Activated B cell treated with CpG ODN at 0.5 μM for 24 hours (primary cell): ENCODE data around the gene CFAP141. TPM values are rescaled to one million over a fixed set of nuclear protein-coding genes. Genes with fewer than 3 reads are reported as not detected.
A peak's percentile ranks its signal among the peaks of the same experiment; 100 is the strongest.

Experiments used
- ATAC-seq: fragments of 200-7000 bp; cut with Tn5 transposase; one replicate; pipeline ENCODE4 v1.10.0; 2021; ENCODE audit warnings: low read depth, mild to moderate bottlenecking, moderate library complexity
- CTCF ChIA-PET: fragments of 350-600 bp; sonication (Branson Sonifier 250); formaldehyde crosslinking; loops from one replicate; lab custom pipeline; 2021; ENCODE audit warnings: antibody characterized with exemption; lab: Charles Lee
- POLR2A ChIA-PET: fragments of 350-600 bp; sonication (Branson Sonifier 250); formaldehyde crosslinking; loops from one replicate; lab custom pipeline; 2021; ENCODE audit warnings: antibody characterized with exemption; lab: Charles Lee
- DNase-seq: peaks from one replicate; pipeline ENCODE4 v3.0.0; 2022
- H3K27ac Mint-ChIP-seq: one replicate; pipeline ENCODE4 v1.8.0; 2020; ENCODE audit warnings: mixed read lengths
- H3K27me3 Mint-ChIP-seq: one replicate; pipeline ENCODE4 v1.8.0; 2021; ENCODE audit warnings: mixed read lengths
- H3K36me3 Mint-ChIP-seq: one replicate; pipeline ENCODE4 v1.8.0; 2021; ENCODE audit warnings: low read depth, mixed read lengths
- H3K4me1 Mint-ChIP-seq: one replicate; pipeline ENCODE4 v1.8.0; 2021; ENCODE audit warnings: mixed read lengths
- H3K4me3 Mint-ChIP-seq: one replicate; pipeline ENCODE4 v1.8.0; 2020; ENCODE audit warnings: mild to moderate bottlenecking, mixed read lengths
- H3K9me3 Mint-ChIP-seq: one replicate; pipeline ENCODE4 v1.8.0; 2020; ENCODE audit warnings: mixed read lengths
- intact Hi-C: fragments of 100-400 bp; cut with micrococcal nuclease; formaldehyde crosslinking; loops from one replicate; pipeline ENCODE4 v1.15.1; 2024
- total RNA-seq: library from RNA; stranded (reverse); gene quantifications from 2 replicates; pipeline ENCODE4 v1.2.3, GENCODE V29; 2022
- TF ChIP-seq, protein P1 (sequence below): fragments of 200-600 bp; IDR thresholded peaks from one replicate; pipeline ENCODE4 v1.8.0; 2022; ENCODE audit warnings: antibody characterized with exemption, mild to moderate bottlenecking

Gene CFAP141
- total RNA-seq, 1 donor from 2014 or later = not detected

- DNase-seq (no peak), ATAC-seq (no peak)
- POLR2A ChIA-PET = interaction anchor here (0.6 kb wide), 1 partner anchor 9 kb away, joined by 4 read pairs; no protein-coding TSS in a partner anchor
- Mint-ChIP-seq H3K4me1 (peaks cover 8% of the 10 kb centered on the region), H3K27ac (no peak overlapping the region), H3K4me3 (no peak overlapping the region), H3K27me3 (no peaks in the 10 kb centered on the region), H3K9me3 (no peaks in the 10 kb centered on the region), H3K36me3 (peaks cover 95% of the 10 kb centered on the region)
- CTCF ChIA-PET = no interaction called here
- TF ChIP-seq, protein P1, sequence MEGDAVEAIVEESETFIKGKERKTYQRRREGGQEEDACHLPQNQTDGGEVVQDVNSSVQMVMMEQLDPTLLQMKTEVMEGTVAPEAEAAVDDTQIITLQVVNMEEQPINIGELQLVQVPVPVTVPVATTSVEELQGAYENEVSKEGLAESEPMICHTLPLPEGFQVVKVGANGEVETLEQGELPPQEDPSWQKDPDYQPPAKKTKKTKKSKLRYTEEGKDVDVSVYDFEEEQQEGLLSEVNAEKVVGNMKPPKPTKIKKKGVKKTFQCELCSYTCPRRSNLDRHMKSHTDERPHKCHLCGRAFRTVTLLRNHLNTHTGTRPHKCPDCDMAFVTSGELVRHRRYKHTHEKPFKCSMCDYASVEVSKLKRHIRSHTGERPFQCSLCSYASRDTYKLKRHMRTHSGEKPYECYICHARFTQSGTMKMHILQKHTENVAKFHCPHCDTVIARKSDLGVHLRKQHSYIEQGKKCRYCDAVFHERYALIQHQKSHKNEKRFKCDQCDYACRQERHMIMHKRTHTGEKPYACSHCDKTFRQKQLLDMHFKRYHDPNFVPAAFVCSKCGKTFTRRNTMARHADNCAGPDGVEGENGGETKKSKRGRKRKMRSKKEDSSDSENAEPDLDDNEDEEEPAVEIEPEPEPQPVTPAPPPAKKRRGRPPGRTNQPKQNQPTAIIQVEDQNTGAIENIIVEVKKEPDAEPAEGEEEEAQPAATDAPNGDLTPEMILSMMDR = no peak
- intact Hi-C loops = no loop called here
These were observed 39.9 kb downstream of the CFAP141 start for GRCh38 chr1:154166207-154166606.

GRCh38 chr1:154159554-154159953, 46.6 kb downstream of the CFAP141 start:
- peak overlapping the region; percentile 16 for H3K27ac Mint-ChIP-seq
- CTCF ChIA-PET = interaction anchor here (0.9 kb wide), 1 partner anchor 40 kb away, joined by 3 read pairs; no protein-coding TSS in a partner anchor
- ATAC-seq (no peak), DNase-seq (no peak)
- POLR2A ChIA-PET = interaction anchor here (0.6 to 2.4 kb wide), 3 partner anchors 10 to 265 kb away, joined by 3 to 8 read pairs (median 8); partner anchors contain the start of gene RPS27
- H3K4me3 Mint-ChIP-seq = no peak overlapping the region
- peaks cover 27% of the 10 kb centered on the region for H3K4me1 Mint-ChIP-seq
- intact Hi-C loops = no loop called here
- TF ChIP-seq, protein P1 = no peak
- H3K36me3 Mint-ChIP-seq = peaks cover 90% of the 10 kb centered on the region
- peaks cover 2% of the 10 kb centered on the region for H3K9me3 Mint-ChIP-seq
- H3K27me3 Mint-ChIP-seq = no peaks in the 10 kb centered on the region

- POLR2A ChIA-PET = interaction anchor here (0.9 to 2.4 kb wide), 3 partner anchors 10 to 168 kb away, joined by 3 to 8 read pairs (median 4); partner anchors contain the start of gene RPS27
- DNase-seq = no peak
- TF ChIP-seq, protein P1 = no peak
- Mint-ChIP-seq H3K27ac (peak overlapping the region; percentile 84), H3K27me3 (no peaks in the 10 kb centered on the region), H3K36me3 (peaks cover 90% of the 10 kb centered on the region), H3K9me3 (peaks cover 2% of the 10 kb centered on the region), H3K4me1 (peaks cover 27% of the 10 kb centered on the region), H3K4me3 (peak overlapping the region; percentile 16)
- ATAC-seq = peak; percentile 62
- intact Hi-C loops = loop anchor here (1.0 kb wide), 1 partner anchor 361 kb away; no protein-coding TSS in a partner anchor
- CTCF ChIA-PET = no interaction called here
These were observed 47.6 kb downstream of the CFAP141 start for GRCh38 chr1:154158307-154159125.

DNA sequence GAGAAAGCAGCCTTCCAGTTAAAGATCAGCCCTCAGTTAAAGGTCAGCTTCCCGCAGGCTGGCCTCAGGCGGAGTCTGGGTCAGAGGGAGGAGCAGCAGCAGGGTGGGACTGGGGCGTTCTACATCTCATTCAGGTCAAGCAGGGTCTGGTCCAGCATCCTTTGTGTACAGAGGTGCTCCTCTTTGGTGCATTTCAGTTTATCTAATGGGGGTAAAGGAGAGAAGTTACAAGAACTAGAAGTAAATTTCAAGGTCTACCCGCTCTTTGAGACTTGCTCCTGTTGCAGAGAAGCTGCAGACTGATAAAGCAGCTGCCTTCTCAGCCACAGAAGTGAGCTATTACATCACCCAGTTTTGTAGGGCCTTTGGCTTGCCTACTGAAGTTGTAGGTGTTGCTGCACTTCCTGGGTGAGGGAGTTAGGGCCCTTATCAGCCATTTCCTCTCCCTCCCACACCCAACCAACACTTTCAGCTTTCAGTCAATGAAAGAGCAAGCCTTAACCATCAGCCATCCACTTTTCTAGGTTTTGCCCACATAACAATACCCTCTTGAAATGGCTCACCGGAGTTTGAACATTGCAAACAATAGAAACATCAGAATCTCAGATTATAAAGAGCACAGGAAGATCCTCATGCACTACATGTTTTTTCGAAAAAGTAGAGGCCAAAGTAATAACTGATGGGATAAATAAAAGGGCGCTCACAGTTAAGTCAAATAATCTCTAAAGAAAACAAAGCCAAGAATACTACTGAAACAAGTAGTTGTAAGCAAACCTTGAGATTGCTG, 48.4 kb downstream of the CFAP141 start:
- ATAC-seq (peak; percentile 61), DNase-seq (no peak)
- Mint-ChIP-seq H3K27me3 (no peaks in the 10 kb centered on the region), H3K9me3 (peaks cover 2% of the 10 kb centered on the region), H3K4me3 (peak overlapping the region; percentile 39), H3K36me3 (peaks cover 82% of the 10 kb centered on the region), H3K27ac (peak overlapping the region; percentile 84), H3K4me1 (peaks cover 27% of the 10 kb centered on the region)
- POLR2A ChIA-PET = interaction anchor here (0.9 to 2.4 kb wide), 3 partner anchors 9 to 167 kb away, joined by 3 to 8 read pairs (median 4); partner anchors contain the start of gene RPS27
- intact Hi-C loops = loop anchor here (1.0 kb wide), 1 partner anchor 360 kb away; no protein-coding TSS in a partner anchor
- TF ChIP-seq, protein P1 = no peak
- CTCF ChIA-PET = interaction anchor here (0.9 kb wide), 1 partner anchor 23 kb away, joined by 3 read pairs; no protein-coding TSS in a partner anchor
